Fibroblast of lung (primary cell): ENCODE results near the gene TGFB2. TPM values are rescaled to one million over a fixed set of nuclear protein-coding genes. Genes with fewer than 3 reads are reported as not detected.

Experiments used
- DNase-seq, 2 donors: peaks; one replicate each; pipeline versions ENCODE4 v3.0.0 to v3.0.0-alpha.2; 2010; ENCODE audit warnings: low read depth in 2 of 2
- H2AFZ ChIP-seq: 2 replicates; pipeline ENCODE4 v1.5.1; 2012; ENCODE audit warnings: low read length, control low read depth, inconsistent platforms
- H3K27ac ChIP-seq: 2 replicates; pipeline ENCODE4 v1.5.1; 2011; ENCODE audit warnings: low read length, control low read depth; ENCODE audit not compliant: insufficient read depth
- H3K27me3 ChIP-seq: 2 replicates; pipeline ENCODE4 v1.5.1; 2011; ENCODE audit warnings: mild to moderate bottlenecking, low read length; ENCODE audit not compliant: control insufficient read depth, insufficient read depth
- H3K36me3 ChIP-seq: 2 replicates; pipeline ENCODE4 v1.5.1; 2011; ENCODE audit warnings: low read length; ENCODE audit not compliant: control insufficient read depth, insufficient read depth
- H3K4me1 ChIP-seq: 2 replicates; pipeline ENCODE4 v1.5.1; 2011; ENCODE audit warnings: low read length; ENCODE audit not compliant: control insufficient read depth, insufficient read depth; ENCODE audit errors: extremely low read depth
- H3K4me2 ChIP-seq: 2 replicates; pipeline ENCODE4 v1.5.1; 2011; ENCODE audit warnings: low read length, control low read depth; ENCODE audit not compliant: insufficient read depth; ENCODE audit errors: extremely low read depth
- H3K4me3 ChIP-seq, 4 experiments: fragments of 200-600 bp in 1 of 4; sonication (generic) in 1 of 4; replicated peaks in 1 of 4; 2 replicates each; pipeline ENCODE4 v1.5.1; 2011 to 2016; ENCODE audit warnings: low read length in 4 of 4, low read depth in 3 of 4, mild to moderate bottlenecking in 3 of 4, control low read depth in 2 of 4, inconsistent platforms in 1 of 4, mixed read lengths in 1 of 4; ENCODE audit not compliant: insufficient read depth in 1 of 4; ENCODE audit errors: control extremely low read depth in 1 of 4
- H3K79me2 ChIP-seq: 2 replicates; pipeline ENCODE4 v1.5.1; 2012; ENCODE audit warnings: mild to moderate bottlenecking, low read length, inconsistent platforms; ENCODE audit not compliant: control insufficient read depth, insufficient read depth
- H3K9ac ChIP-seq: 2 replicates; pipeline ENCODE4 v1.5.1; 2011; ENCODE audit warnings: mild to moderate bottlenecking, low read length, control low read depth; ENCODE audit not compliant: insufficient read depth
- H3K9me3 ChIP-seq: 2 replicates; pipeline ENCODE4 v1.5.1; 2012; ENCODE audit warnings: low read depth, low read length; ENCODE audit not compliant: control insufficient read depth, insufficient read depth
- H4K20me1 ChIP-seq: 2 replicates; pipeline ENCODE4 v1.5.1; 2011; ENCODE audit warnings: low read length; ENCODE audit not compliant: control insufficient read depth, insufficient read depth; ENCODE audit errors: extremely low read depth
- EZH2 ChIP-seq: IDR thresholded peaks from 2 replicates; pipeline ENCODE4 v1.5.1; 2012; ENCODE audit warnings: low read length, control low read depth, mild to moderate bottlenecking; ENCODE audit errors: missing control alignments
- polyA plus RNA-seq, 2 donors: library from polyadenylated mRNA; depleted of rRNA in 1 of 2; stranded (reverse) in 1 of 2; unstranded in 1 of 2; fragments of >200 nt; gene quantifications; 2 replicates each; pipeline ENCODE4 v1.2.1, GENCODE V29; 2011 to 2012; ENCODE audit warnings: missing spikeins in 1 of 2
- total RNA-seq: library from RNA; depleted of rRNA; stranded (reverse); fragments of >200 nt; gene quantifications from 2 replicates; pipeline ENCODE4 v1.2.1, GENCODE V29; 2014
- TF ChIP-seq, protein P1 (sequence below), 2 donors: IDR thresholded peaks in 1 of 2; conservative IDR thresholded peaks in 1 of 2; 1 replicate in 1 of 2; 2 replicates in 1 of 2; pipeline ENCODE4 v1.5.1; 2011 to 2012; ENCODE audit warnings: low read length in 2 of 2, control low read depth in 1 of 2, inconsistent platforms in 1 of 2, low read depth in 1 of 2, mild to moderate bottlenecking in 1 of 2

Gene TGFB2
- total and polyA plus RNA-seq, 2 donors (not counting 1 experiment from before 2014, with no cell fraction given), result 13.9 to 29.1 TPM

GRCh38 chr1:218481116-218481775 is 136.1 kb downstream of the TGFB2 start:
- no peak overlapping the region for H2AFZ ChIP-seq
- H3K79me2 ChIP-seq, result no peaks in the 10 kb centered on the region
- peak overlapping the region; percentile 66 for H3K27ac ChIP-seq
- no peak overlapping the region for H3K4me3 ChIP-seq
- peak in 1 of 2 donors; percentile 79 for DNase-seq
- peaks cover 17% of the 10 kb centered on the region for H3K4me1 ChIP-seq
- H4K20me1 ChIP-seq, result no peaks in the 10 kb centered on the region
- H3K9me3 ChIP-seq, result no peaks in the 10 kb centered on the region
- peak overlapping the region; percentile 16 for H3K4me2 ChIP-seq
- no peaks in the 10 kb centered on the region for H3K36me3 ChIP-seq
- H3K27me3 ChIP-seq, result no peaks in the 10 kb centered on the region
- no peak for TF ChIP-seq EZH2
- TF ChIP-seq, protein P1, sequence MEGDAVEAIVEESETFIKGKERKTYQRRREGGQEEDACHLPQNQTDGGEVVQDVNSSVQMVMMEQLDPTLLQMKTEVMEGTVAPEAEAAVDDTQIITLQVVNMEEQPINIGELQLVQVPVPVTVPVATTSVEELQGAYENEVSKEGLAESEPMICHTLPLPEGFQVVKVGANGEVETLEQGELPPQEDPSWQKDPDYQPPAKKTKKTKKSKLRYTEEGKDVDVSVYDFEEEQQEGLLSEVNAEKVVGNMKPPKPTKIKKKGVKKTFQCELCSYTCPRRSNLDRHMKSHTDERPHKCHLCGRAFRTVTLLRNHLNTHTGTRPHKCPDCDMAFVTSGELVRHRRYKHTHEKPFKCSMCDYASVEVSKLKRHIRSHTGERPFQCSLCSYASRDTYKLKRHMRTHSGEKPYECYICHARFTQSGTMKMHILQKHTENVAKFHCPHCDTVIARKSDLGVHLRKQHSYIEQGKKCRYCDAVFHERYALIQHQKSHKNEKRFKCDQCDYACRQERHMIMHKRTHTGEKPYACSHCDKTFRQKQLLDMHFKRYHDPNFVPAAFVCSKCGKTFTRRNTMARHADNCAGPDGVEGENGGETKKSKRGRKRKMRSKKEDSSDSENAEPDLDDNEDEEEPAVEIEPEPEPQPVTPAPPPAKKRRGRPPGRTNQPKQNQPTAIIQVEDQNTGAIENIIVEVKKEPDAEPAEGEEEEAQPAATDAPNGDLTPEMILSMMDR (conservative IDR thresholded peaks at IDR 0.05 in 1 of 2, IDR thresholded peaks at IDR 0.05 in 1 of 2; ENCODE audit: low read depth in 1 of 2, low read length in 2 of 2), result no peak
- H3K9ac ChIP-seq, result no peak overlapping the region

- no peak overlapping the region for H2AFZ ChIP-seq
- no peaks in the 10 kb centered on the region for H3K9me3 ChIP-seq
- peaks cover 17% of the 10 kb centered on the region for H3K4me1 ChIP-seq
- no peaks in the 10 kb centered on the region for H4K20me1 ChIP-seq
- DNase-seq, result peak in 1 of 2 donors; percentile 88
- no peak overlapping the region for H3K4me3 ChIP-seq
- no peak for TF ChIP-seq EZH2
- TF ChIP-seq, protein P1 (conservative IDR thresholded peaks at IDR 0.05 in 1 of 2, IDR thresholded peaks at IDR 0.05 in 1 of 2; ENCODE audit: low read depth in 1 of 2, low read length in 2 of 2), result no peak
- no peak overlapping the region for H3K9ac ChIP-seq
- H3K27me3 ChIP-seq, result no peaks in the 10 kb centered on the region
- no peaks in the 10 kb centered on the region for H3K36me3 ChIP-seq
- no peaks in the 10 kb centered on the region for H3K79me2 ChIP-seq
- H3K27ac ChIP-seq, result no peak overlapping the region
- H3K4me2 ChIP-seq, result no peak overlapping the region
Measured at GRCh38 chr1:218482683-218483082, 137.5 kb downstream of the TGFB2 start.

DNA sequence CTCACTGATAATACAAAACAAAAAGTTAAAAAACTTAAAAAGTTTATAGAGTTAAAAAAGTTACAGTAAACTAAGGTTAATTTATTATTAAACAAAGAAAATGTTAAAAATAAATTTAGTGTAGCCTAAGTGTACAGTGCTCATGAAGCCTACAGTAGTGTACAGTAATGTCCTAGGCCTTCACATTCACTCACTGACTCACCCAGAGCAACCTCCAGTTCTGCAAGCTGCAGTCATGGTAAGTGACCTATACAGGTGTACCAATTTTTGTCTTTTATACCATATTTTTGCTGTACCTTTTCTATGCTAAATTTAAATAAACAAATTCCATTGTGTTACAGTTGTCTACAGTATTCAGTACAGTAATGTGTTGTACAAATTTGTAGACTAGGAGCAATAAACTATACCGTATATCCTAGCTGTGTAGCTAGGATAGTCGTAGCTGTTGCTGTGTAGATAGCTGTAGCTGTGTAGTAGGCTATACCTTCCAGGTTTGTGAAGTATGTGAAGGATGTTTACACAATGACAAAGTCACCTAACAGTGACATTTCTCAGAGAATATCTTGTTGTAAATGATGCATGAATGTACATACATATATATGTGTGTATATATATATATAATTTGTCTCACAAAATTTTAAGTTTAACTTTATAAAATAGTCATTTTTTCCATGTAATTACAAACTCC is 140.2 kb downstream of the TGFB2 start:
- Histone ChIP-seq H3K4me3 (no peak overlapping the region), H3K79me2 (no peaks in the 10 kb centered on the region), H2AFZ (no peak overlapping the region), H4K20me1 (no peaks in the 10 kb centered on the region), H3K27me3 (no peaks in the 10 kb centered on the region), H3K9ac (no peak overlapping the region), H3K27ac (no peak overlapping the region), H3K4me2 (no peak overlapping the region), H3K36me3 (no peaks in the 10 kb centered on the region), H3K9me3 (no peaks in the 10 kb centered on the region), H3K4me1 (peaks cover 9% of the 10 kb centered on the region)
- peak in 1 of 2 donors; percentile 53 for DNase-seq
- TF ChIP-seq, protein P1 (conservative IDR thresholded peaks at IDR 0.05 in 1 of 2, IDR thresholded peaks at IDR 0.05 in 1 of 2; ENCODE audit: low read depth in 1 of 2, low read length in 2 of 2), result no peak
- no peak for TF ChIP-seq EZH2
